ENCODE data around the gene SLC35E1. TPM values are rescaled to one million over a fixed set of nuclear protein-coding genes. Genes with fewer than 3 reads are reported as not detected.

The SLC35E1 gene
- total and polyA plus RNA-seq, 2 of the 13 experiments (the other 11 are each of a cell fraction or from before 2014, with no cell fraction given): 21.2 to 46.5 TPM

GRCh38 chr19:16542045-16542909, 29.9 kb downstream of the SLC35E1 start, which contains the start of gene CHERP (continued):
- TF ChIP-seq ZFAT (CRISPR knock-in tag; conservative IDR thresholded peaks at IDR 0.05): peak; percentile 57; the same call in 1 of the 2 replicates
- 0 out of 2 replicates have a peak, but pooled peaks have one; percentile 22 for TF ChIP-seq ZNF34 (CRISPR knock-in tag; IDR thresholded peaks at IDR 0.05; ENCODE audit: borderline replicate concordance)
- peak; percentile 93 for TF ChIP-seq BORCS8-MEF2B (CRISPR knock-in tag; IDR thresholded peaks at IDR 0.05)
- TF ChIP-seq GABPA (IDR thresholded peaks at IDR 0.05; ENCODE audit: low read depth, low read length): peak; percentile 94
- TF ChIP-seq GABPA (CRISPR knock-in tag; IDR thresholded peaks at IDR 0.05; ENCODE audit: low read depth): peak; percentile 96
- TF ChIP-seq CREB3 (CRISPR knock-in tag; IDR thresholded peaks at IDR 0.05): peak; percentile 61
- TF ChIP-seq TEAD2 (CRISPR knock-in tag; IDR thresholded peaks at IDR 0.05): no peak
- peak; percentile 69; the same call in 1 of the 2 replicates for TF ChIP-seq MXD4 (CRISPR knock-in tag; IDR thresholded peaks at IDR 0.05)
- TF ChIP-seq MAF1 (CRISPR knock-in tag; IDR thresholded peaks at IDR 0.05; ENCODE audit: borderline replicate concordance): peak; percentile 80; the same call in 1 of the 2 replicates
- peak; percentile 53; the same call in 1 of the 2 replicates for TF ChIP-seq SNAI1 (CRISPR knock-in tag; IDR thresholded peaks at IDR 0.05; ENCODE audit: borderline replicate concordance)
- no peak for TF ChIP-seq ZNF570 (CRISPR knock-in tag; IDR thresholded peaks at IDR 0.05; ENCODE audit: borderline replicate concordance)
- peak; percentile 63; the same call in 1 of the 2 replicates for TF ChIP-seq ZNF607 (CRISPR knock-in tag; IDR thresholded peaks at IDR 0.05; ENCODE audit: borderline replicate concordance)
- 0 out of 2 replicates have a peak, but pooled peaks have one; percentile 50 for TF ChIP-seq ZNF605 (CRISPR knock-in tag; IDR thresholded peaks at IDR 0.05)
- TF ChIP-seq GZF1 (CRISPR knock-in tag; IDR thresholded peaks at IDR 0.05): 0 out of 2 replicates have a peak, but pooled peaks have one; percentile 74
- TF ChIP-seq BCL3 (CRISPR knock-in tag; IDR thresholded peaks at IDR 0.05): peak; percentile 49; the same call in 1 of the 2 replicates
- peak; percentile 75; the same call in 1 of the 2 replicates for TF ChIP-seq CAMTA2 (CRISPR knock-in tag; IDR thresholded peaks at IDR 0.05; ENCODE audit: borderline replicate concordance)
- peak; percentile 44 for TF ChIP-seq HOXA5 (CRISPR knock-in tag; IDR thresholded peaks at IDR 0.05)
- no peak for TF ChIP-seq ZNF180 (CRISPR knock-in tag; IDR thresholded peaks at IDR 0.05; ENCODE audit: borderline replicate concordance, low read depth)
- peak; percentile 54; the same call in 1 of the 2 replicates for TF ChIP-seq ZNF350 (CRISPR knock-in tag; IDR thresholded peaks at IDR 0.05; ENCODE audit: borderline replicate concordance, low read depth)
- peak; percentile 42; the same call in 1 of the 2 replicates for TF ChIP-seq ZXDC (CRISPR knock-in tag; IDR thresholded peaks at IDR 0.05)
- no peak for TF ChIP-seq IKZF1 (IDR thresholded peaks at IDR 0.05)
- peak; percentile 42; the same call in 1 of the 2 replicates for TF ChIP-seq ATF2 (CRISPR knock-in tag; IDR thresholded peaks at IDR 0.05)
- TF ChIP-seq ATF7 (IDR thresholded peaks at IDR 0.05): no peak
- no peak for TF ChIP-seq ATF7 (CRISPR knock-in tag; IDR thresholded peaks at IDR 0.05)

Measured in HepG2 (cell line).